ENCODE measurements around the gene SLC16A9. TPM values are rescaled to one million over a fixed set of nuclear protein-coding genes. Genes with fewer than 3 reads are reported as not detected.

SLC16A9 gene
- total RNA-seq, 1 experiment from 2014 or later: 0.07 TPM

DNA sequence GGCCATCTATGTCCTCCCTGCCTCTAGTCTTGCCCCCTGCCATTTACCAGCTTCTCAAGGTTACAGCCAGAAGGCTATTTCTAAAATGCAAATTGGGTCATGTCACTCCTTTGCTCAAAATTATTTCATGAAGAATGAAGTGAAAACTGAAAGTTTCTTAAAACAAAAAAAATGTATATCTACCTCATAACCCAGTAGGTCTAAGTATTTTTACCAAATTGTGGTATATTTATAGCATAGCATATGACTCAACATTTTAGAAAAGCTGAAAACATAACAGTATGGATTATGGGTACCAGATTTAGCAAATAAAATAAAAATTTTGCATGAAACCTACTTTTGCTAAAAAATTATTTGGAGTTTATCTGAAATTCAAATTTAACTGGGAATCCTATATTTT is 78.4 kb downstream of the SLC16A9 start:
- DNase-seq (ENCODE audit: low read depth): no peak

DNA sequence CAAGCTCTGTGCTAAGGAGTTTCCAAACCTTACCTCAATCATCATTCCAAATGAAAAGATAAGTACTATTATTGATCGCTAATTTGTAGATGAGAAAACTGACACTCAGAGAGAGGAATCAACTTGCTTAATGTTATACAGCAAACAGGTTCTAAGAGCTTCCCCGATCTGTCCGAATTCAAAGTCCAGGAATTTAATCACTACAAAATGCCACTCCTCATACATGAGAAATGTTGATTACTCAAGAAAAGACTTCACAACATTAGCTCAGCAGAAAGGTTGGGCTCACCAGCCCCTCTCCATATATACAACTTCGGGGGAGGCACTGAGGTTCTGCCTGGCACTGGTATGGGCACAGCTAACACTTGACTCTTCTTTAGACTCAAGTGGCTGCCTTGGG is 80.7 kb downstream of the SLC16A9 start:
- no peak for DNase-seq (ENCODE audit: low read depth)

GRCh38 chr10:59628456-59628855 is 81.2 kb downstream of the SLC16A9 start:
- peak; percentile 10 for DNase-seq (ENCODE audit: low read depth)

GRCh38 chr10:59627366-59628018 is 82.2 kb downstream of the SLC16A9 start:
- no peak for DNase-seq (ENCODE audit: low read depth)

DNA sequence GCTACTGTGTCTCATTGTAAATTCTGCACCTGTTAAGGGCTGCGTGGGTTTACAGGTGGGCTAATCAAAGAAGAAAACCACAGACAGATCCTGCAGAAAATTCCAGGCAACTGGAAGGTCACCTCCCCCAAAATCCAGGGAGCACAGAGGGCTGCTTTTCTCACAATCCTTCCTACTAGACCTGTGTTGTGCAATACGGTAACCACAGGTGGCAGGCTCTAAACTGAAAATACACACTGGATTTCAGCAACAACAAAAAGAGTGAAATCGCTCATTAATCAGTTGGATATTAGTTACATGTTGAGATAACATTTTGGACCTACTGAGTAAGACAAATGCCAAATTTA is 83.2 kb downstream of the SLC16A9 start:
- DNase-seq (ENCODE audit: low read depth): no peak

- DNase-seq (ENCODE audit: low read depth): peak; percentile 45
Measured at GRCh38 chr10:59625721-59626522, 83.7 kb downstream of the SLC16A9 start.

- DNase-seq (ENCODE audit: low read depth): no peak
Measured at GRCh38 chr10:59624951-59625350, 84.7 kb downstream of the SLC16A9 start.

GRCh38 chr10:59624136-59624535 is 85.5 kb downstream of the SLC16A9 start:
- DNase-seq (ENCODE audit: low read depth): no peak

DNA sequence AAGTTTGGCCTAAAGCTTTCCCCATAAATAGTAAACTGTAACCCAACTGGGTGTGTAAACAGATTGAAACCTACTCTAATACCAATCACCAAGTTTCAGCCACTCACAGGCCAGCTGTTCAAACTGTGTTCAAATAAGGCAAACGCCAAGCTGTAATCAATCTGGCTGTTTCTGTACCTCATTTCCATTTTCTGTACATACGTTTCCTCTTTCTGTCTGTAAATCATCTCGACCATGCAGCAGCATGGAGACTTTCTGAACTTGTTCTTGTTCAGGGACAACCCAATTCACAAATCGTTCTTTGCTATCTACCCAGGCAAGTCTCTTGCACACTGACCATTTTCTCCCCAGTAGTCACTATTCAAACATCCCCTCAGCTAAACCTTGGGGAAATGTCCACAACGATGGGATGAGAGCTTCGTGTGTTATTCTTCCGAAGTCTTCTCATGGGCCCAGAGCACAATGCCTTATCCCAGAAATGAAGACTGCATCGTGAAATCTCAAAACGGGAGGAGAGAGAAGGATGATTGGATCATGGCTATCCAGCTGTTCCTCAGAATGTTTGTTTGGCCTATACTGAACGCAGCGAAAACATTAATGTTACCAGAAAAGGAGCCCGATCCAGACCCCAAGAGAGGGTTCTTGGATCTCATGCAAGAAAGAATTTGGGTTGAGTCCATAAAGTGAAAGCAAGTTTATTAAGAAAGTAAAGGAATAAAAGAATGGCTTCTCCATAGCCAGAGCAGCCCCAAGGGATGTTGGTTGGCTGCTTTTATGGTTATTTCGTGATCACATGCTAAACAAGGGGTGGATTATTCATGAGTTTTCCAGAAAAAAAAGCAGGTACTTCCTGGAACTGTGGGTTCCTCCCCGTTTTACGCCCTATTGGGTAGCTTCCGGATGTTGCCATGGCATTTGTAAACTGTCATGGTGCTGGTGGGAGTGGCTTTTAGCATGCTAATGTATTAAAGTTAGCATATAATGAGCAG is 86.2 kb downstream of the SLC16A9 start:
- DNase-seq (ENCODE audit: low read depth): peak; percentile 17

GRCh38 chr10:59622320-59623132 is 87.1 kb downstream of the SLC16A9 start:
- DNase-seq (ENCODE audit: low read depth): peak; percentile 55

DNA sequence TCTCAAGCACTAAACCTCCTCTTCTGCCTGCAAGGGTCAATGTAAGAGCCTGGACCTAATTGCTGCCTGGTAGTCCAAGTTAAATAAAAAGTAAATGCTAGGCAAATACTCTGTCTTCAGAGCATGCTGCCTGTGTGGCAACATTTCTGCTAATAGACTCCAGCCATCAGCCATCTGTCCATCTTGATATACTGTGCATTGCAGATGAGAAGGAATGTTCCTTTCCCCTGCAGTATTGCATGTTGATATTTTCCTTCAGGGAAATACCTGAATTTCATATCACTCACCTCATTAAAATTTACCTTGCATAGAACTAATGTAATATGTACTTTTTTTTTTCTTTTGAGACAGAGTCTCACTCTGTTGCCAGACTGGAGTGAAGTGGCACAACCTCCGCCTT is 87.9 kb downstream of the SLC16A9 start:
- DNase-seq (ENCODE audit: low read depth): no peak

GRCh38 chr10:59618666-59619065 is 91.0 kb downstream of the SLC16A9 start:
- no peak for DNase-seq (ENCODE audit: low read depth)

DNA sequence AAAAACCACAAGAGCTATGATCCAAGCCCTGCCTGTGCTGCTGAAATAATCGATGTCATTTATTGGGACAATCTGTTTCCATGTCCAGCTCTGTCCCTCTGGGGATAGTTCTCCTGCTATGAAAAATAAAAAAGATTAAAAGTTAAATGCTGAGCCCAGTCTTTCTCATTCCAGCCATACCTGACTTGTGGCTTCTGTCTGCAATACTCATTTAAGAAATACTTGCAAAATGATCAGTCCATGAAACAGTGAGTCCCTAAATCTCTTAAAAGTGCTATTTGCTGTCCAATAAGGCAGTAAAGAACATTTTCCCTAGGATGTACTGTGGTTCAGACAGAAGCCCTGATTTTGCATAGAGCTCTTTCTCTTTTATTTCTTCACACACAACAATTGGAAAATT is 91.7 kb downstream of the SLC16A9 start:
- no peak for DNase-seq (ENCODE audit: low read depth)

GRCh38 chr10:59611048-59611447 is 98.6 kb downstream of the SLC16A9 start:
- DNase-seq (ENCODE audit: low read depth): no peak

GRCh38 chr10:59607970-59608369 is 101.7 kb downstream of the SLC16A9 start:
- DNase-seq (ENCODE audit: low read depth): no peak

DNA sequence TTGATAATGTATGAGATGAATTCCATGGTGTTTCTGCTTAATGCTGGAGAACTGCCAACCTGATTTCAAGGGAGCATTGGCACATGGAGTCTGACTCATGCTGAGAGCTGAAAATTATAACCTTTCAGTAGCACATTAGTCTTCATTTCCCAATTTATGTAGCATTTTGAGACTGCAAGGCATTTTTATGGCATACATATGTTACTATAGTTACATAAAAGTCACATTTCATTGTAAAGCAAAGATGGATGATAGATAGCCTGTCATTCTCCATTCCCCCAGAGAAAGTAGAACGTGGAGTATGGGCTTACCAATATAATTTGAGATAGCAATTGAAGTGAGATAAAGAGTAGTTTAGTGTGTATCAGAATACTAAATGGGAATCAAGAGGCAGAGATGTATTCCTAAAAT is 103.1 kb downstream of the SLC16A9 start:
- peak; percentile 21 for DNase-seq (ENCODE audit: low read depth)

- no peak for DNase-seq (ENCODE audit: low read depth)
Measured at GRCh38 chr10:59601985-59602384, 107.7 kb downstream of the SLC16A9 start.

All from M059J (cell line).